ENCODE data around the gene WSB1. TPM values are rescaled to one million over a fixed set of nuclear protein-coding genes. Genes with fewer than 3 reads are reported as not detected.

Gene WSB1

GRCh38 chr17:27362503-27362902 is 68.6 kb downstream of the WSB1 start:
- no peak overlapping the region for H3K4me3 ChIP-seq (replicated peaks; ENCODE audit: insufficient read depth, low read length)
- H3K27me3 ChIP-seq (ENCODE audit: insufficient read depth, poor library complexity, severe bottlenecking): no peaks in the 10 kb centered on the region
- TF ChIP-seq SPI1 (IDR thresholded peaks at IDR 0.05; ENCODE audit: borderline replicate concordance, low read depth) (no peak), CTCF (IDR thresholded peaks at IDR 0.05; ENCODE audit: insufficient read depth, low read length) (no peak), GABPA (IDR thresholded peaks at IDR 0.05; ENCODE audit: low read depth) (no peak), POLR2AphosphoS5 (IDR thresholded peaks at IDR 0.05; ENCODE audit: low read depth) (no peak), REST (IDR thresholded peaks at IDR 0.05; ENCODE audit: insufficient replicate concordance, low read depth) (no peak)
- no peak for DNase-seq (ENCODE audit: low read depth in 1 of 2, low spot score in 1 of 2)
- no peak overlapping the region for H3K27ac ChIP-seq (replicated peaks)

GRCh38 chr17:27362909-27363308 is 69.0 kb downstream of the WSB1 start:
- no peak for DNase-seq (ENCODE audit: low read depth in 1 of 2, low spot score in 1 of 2)
- Histone ChIP-seq H3K4me3 (replicated peaks; ENCODE audit: insufficient read depth, low read length) (no peak overlapping the region), H3K27ac (replicated peaks) (no peak overlapping the region), H3K27me3 (ENCODE audit: insufficient read depth, poor library complexity, severe bottlenecking) (no peaks in the 10 kb centered on the region)
- TF ChIP-seq GABPA (IDR thresholded peaks at IDR 0.05; ENCODE audit: low read depth) (no peak), CTCF (IDR thresholded peaks at IDR 0.05; ENCODE audit: insufficient read depth, low read length) (no peak), SPI1 (IDR thresholded peaks at IDR 0.05; ENCODE audit: borderline replicate concordance, low read depth) (no peak), POLR2AphosphoS5 (IDR thresholded peaks at IDR 0.05; ENCODE audit: low read depth) (no peak), REST (IDR thresholded peaks at IDR 0.05; ENCODE audit: insufficient replicate concordance, low read depth) (no peak)

GRCh38 chr17:27363326-27363725 is 69.4 kb downstream of the WSB1 start:
- Histone ChIP-seq H3K4me3 (replicated peaks; ENCODE audit: insufficient read depth, low read length) (no peak overlapping the region), H3K27me3 (ENCODE audit: insufficient read depth, poor library complexity, severe bottlenecking) (no peaks in the 10 kb centered on the region), H3K27ac (replicated peaks) (no peak overlapping the region)
- no peak for TF ChIP-seq POLR2AphosphoS5 (IDR thresholded peaks at IDR 0.05; ENCODE audit: low read depth)
- no peak for TF ChIP-seq REST (IDR thresholded peaks at IDR 0.05; ENCODE audit: insufficient replicate concordance, low read depth)
- no peak for TF ChIP-seq SPI1 (IDR thresholded peaks at IDR 0.05; ENCODE audit: borderline replicate concordance, low read depth)
- TF ChIP-seq GABPA (IDR thresholded peaks at IDR 0.05; ENCODE audit: low read depth): no peak
- no peak for TF ChIP-seq CTCF (IDR thresholded peaks at IDR 0.05; ENCODE audit: insufficient read depth, low read length)
- no peak for DNase-seq (ENCODE audit: low read depth in 1 of 2, low spot score in 1 of 2)

Small RNA genes lying within 50 kb of the gene (microRNA-seq; reads per million reads assigned to microRNA genes)
- not detected for gene MIR4522
